HL-60 (cell line): ENCODE results near the gene ZNF521.

Experiments
- DNase-seq, 2 experiments: peaks; one replicate each; pipeline ENCODE4 v3.0.0-alpha.2; 2010 to 2020; ENCODE audit warnings: low read depth in 1 of 2, low spot score in 1 of 2
- H3K27ac ChIP-seq: fragments of 250-450 bp; sonication (Bioruptor Pico); replicated peaks from 2 replicates; pipeline ENCODE4 v1.5.1; 2020; ENCODE audit warnings: mild to moderate bottlenecking, moderate library complexity
- H3K27me3 ChIP-seq: fragments of 250-450 bp; sonication (Bioruptor Pico); 2 replicates; pipeline ENCODE4 v1.5.1; 2021; ENCODE audit warnings: mild to moderate bottlenecking, moderate library complexity; ENCODE audit not compliant: insufficient read depth, poor library complexity, severe bottlenecking
- H3K4me3 ChIP-seq: replicated peaks from 2 replicates; pipeline ENCODE4 v1.5.1; 2011; ENCODE audit warnings: mild to moderate bottlenecking, control low read depth, low read length; ENCODE audit not compliant: insufficient read depth
- GABPA ChIP-seq: IDR thresholded peaks from 2 replicates; pipeline ENCODE4 v1.6.1; 2012; ENCODE audit warnings: low read depth
- POLR2AphosphoS5 ChIP-seq: IDR thresholded peaks from 2 replicates; pipeline ENCODE4 v1.6.1; 2012; ENCODE audit warnings: low read depth
- SPI1 ChIP-seq: IDR thresholded peaks from 2 replicates; pipeline ENCODE4 v1.6.1; 2012; ENCODE audit warnings: low read depth, mild to moderate bottlenecking, borderline replicate concordance
- TF ChIP-seq, protein P1 (sequence below): IDR thresholded peaks from 2 replicates; pipeline ENCODE4 v1.6.1; 2012; ENCODE audit warnings: low read depth; ENCODE audit not compliant: insufficient replicate concordance
- TF ChIP-seq, protein P2 (sequence below): IDR thresholded peaks from one replicate; pipeline ENCODE4 v1.5.1; 2011; ENCODE audit warnings: low read length, control low read depth, inconsistent platforms; ENCODE audit not compliant: insufficient read depth

The ZNF521 gene

DNA sequence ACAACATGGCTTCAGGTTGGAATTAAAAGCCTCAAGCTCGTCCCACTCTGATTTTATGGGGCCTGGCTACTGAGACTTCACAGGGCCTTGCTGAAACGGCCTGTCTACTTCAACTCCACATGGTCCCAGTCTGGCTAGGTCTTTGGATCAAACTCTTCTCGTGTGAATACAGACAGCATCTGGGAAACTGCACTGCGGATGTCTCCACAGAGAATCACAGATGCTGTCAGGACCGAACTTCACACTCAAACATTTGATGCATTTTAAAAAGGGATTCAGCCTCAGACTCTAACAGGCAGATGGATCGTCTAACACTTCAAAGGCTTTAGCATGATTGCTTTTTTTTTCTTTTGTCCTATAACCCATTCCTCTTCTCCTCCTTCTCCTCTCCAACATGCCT is 198.5 kb downstream of the ZNF521 start:
- TF ChIP-seq GABPA = no peak
- TF ChIP-seq, protein P1, sequence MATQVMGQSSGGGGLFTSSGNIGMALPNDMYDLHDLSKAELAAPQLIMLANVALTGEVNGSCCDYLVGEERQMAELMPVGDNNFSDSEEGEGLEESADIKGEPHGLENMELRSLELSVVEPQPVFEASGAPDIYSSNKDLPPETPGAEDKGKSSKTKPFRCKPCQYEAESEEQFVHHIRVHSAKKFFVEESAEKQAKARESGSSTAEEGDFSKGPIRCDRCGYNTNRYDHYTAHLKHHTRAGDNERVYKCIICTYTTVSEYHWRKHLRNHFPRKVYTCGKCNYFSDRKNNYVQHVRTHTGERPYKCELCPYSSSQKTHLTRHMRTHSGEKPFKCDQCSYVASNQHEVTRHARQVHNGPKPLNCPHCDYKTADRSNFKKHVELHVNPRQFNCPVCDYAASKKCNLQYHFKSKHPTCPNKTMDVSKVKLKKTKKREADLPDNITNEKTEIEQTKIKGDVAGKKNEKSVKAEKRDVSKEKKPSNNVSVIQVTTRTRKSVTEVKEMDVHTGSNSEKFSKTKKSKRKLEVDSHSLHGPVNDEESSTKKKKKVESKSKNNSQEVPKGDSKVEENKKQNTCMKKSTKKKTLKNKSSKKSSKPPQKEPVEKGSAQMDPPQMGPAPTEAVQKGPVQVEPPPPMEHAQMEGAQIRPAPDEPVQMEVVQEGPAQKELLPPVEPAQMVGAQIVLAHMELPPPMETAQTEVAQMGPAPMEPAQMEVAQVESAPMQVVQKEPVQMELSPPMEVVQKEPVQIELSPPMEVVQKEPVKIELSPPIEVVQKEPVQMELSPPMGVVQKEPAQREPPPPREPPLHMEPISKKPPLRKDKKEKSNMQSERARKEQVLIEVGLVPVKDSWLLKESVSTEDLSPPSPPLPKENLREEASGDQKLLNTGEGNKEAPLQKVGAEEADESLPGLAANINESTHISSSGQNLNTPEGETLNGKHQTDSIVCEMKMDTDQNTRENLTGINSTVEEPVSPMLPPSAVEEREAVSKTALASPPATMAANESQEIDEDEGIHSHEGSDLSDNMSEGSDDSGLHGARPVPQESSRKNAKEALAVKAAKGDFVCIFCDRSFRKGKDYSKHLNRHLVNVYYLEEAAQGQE = no peak
- TF ChIP-seq, protein P2, sequence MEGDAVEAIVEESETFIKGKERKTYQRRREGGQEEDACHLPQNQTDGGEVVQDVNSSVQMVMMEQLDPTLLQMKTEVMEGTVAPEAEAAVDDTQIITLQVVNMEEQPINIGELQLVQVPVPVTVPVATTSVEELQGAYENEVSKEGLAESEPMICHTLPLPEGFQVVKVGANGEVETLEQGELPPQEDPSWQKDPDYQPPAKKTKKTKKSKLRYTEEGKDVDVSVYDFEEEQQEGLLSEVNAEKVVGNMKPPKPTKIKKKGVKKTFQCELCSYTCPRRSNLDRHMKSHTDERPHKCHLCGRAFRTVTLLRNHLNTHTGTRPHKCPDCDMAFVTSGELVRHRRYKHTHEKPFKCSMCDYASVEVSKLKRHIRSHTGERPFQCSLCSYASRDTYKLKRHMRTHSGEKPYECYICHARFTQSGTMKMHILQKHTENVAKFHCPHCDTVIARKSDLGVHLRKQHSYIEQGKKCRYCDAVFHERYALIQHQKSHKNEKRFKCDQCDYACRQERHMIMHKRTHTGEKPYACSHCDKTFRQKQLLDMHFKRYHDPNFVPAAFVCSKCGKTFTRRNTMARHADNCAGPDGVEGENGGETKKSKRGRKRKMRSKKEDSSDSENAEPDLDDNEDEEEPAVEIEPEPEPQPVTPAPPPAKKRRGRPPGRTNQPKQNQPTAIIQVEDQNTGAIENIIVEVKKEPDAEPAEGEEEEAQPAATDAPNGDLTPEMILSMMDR = no peak
- no peak for TF ChIP-seq POLR2AphosphoS5
- no peak for TF ChIP-seq SPI1
- DNase-seq = no peak
- no peak overlapping the region for H3K4me3 ChIP-seq
- H3K27ac ChIP-seq = no peak overlapping the region
- H3K27me3 ChIP-seq = peaks cover 1% of the 10 kb centered on the region

DNA sequence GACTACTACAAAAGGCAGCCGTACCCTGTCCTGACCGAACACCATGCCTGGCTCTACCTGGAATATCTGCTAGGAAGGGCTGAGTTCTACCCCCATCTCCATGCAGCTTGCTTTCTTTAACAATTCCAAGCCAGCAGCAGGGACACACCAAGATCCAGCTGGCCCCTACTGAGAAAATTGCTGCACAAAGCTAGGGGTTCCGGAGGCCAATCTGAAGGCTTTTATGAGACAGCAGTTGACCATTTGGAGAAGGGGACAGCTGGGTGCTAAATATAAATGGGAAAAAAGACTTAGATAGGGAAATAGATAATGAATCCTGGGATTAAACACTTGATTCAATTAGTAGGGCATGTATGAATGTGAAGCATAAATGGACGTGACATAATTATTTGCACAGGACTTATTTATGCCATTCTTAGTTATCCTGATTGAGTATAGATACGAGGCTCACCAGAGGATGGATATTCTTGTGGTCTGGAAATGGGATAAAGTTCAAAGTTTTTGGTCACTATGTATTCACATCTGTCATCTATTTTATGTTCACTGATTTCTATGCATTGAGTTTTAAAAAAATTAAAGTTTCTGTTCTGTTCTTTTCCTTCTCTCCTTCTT is 204.0 kb downstream of the ZNF521 start:
- peaks cover 4% of the 10 kb centered on the region for H3K27me3 ChIP-seq
- no peak overlapping the region for H3K27ac ChIP-seq
- DNase-seq = no peak
- TF ChIP-seq, protein P1 = no peak
- TF ChIP-seq SPI1 = no peak
- TF ChIP-seq POLR2AphosphoS5 = no peak
- TF ChIP-seq, protein P2 = no peak
- no peak for TF ChIP-seq GABPA
- no peak overlapping the region for H3K4me3 ChIP-seq

DNA sequence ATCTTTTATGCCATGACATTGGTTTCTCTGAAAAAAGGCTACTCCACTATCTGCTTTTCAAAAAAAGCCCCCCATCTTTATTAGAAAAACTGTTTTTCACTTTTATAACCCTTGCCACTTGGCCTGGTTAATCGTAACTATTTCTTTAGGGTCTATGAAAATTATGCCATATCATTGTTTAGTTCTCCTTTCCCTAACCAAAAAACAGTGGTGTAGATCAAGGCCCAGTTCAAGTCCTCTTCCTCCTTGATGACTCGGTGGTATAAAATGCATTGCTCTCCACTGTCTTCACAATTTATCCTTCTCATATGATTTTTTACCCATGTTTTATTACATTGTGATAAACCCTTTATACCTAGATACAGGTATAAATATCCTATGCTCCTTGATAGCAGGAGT is 205.5 kb downstream of the ZNF521 start:
- Histone ChIP-seq H3K27ac (no peak overlapping the region), H3K4me3 (no peak overlapping the region), H3K27me3 (peaks cover 4% of the 10 kb centered on the region)
- TF ChIP-seq SPI1 = no peak
- no peak for TF ChIP-seq POLR2AphosphoS5
- TF ChIP-seq, protein P2 = no peak
- TF ChIP-seq GABPA = no peak
- TF ChIP-seq, protein P1 = no peak
- DNase-seq = no peak
